Liver (tissue), 9 donors: ENCODE results near the gene AMT. TPM values are rescaled to one million over a fixed set of nuclear protein-coding genes. Genes with fewer than 3 reads are reported as not detected.
A peak's percentile ranks its signal among the peaks of the same experiment; 100 is the strongest.

Source experiments
- DNase-seq: peaks from one replicate; pipeline ENCODE4 v3.0.0-alpha.2; 2017; ENCODE audit warnings: low spot score
- H3K27ac ChIP-seq, 2 donors: one replicate each; pipeline ENCODE4 v1.7.0; 2013; ENCODE audit warnings: inconsistent platforms in 2 of 2, low read length in 2 of 2, control low read depth in 1 of 2, low read depth in 1 of 2, mild to moderate bottlenecking in 1 of 2
- H3K27me3 ChIP-seq, 4 donors: one replicate each; pipeline versions ENCODE4 v1.6.1 to v1.7.0; 2013; ENCODE audit warnings: low read length in 3 of 4, inconsistent platforms in 1 of 4, mild to moderate bottlenecking in 1 of 4, moderate library complexity in 1 of 4; ENCODE audit not compliant: control insufficient read depth in 4 of 4, insufficient read depth in 4 of 4
- H3K36me3 ChIP-seq, 4 donors: one replicate each; pipeline versions ENCODE4 v1.6.1 to v1.7.0; 2013; ENCODE audit warnings: low read length in 3 of 4, mild to moderate bottlenecking in 3 of 4, low read depth in 1 of 4, moderate library complexity in 1 of 4; ENCODE audit not compliant: control insufficient read depth in 4 of 4, insufficient read depth in 3 of 4
- H3K4me1 ChIP-seq, 4 donors: one replicate each; pipeline versions ENCODE4 v1.6.1 to v1.7.0; 2013; ENCODE audit warnings: low read length in 3 of 4, mild to moderate bottlenecking in 3 of 4, moderate library complexity in 1 of 4; ENCODE audit not compliant: control insufficient read depth in 4 of 4, insufficient read depth in 4 of 4
- H3K4me3 ChIP-seq, 3 donors: one replicate each; pipeline versions ENCODE4 v1.6.1 to v1.7.0; 2013; ENCODE audit warnings: low read length in 3 of 3, control low read depth in 1 of 3, low read depth in 1 of 3, mild to moderate bottlenecking in 1 of 3
- H3K9ac ChIP-seq, 2 donors: one replicate each; pipeline ENCODE4 v1.7.0; 2013; ENCODE audit warnings: low read length in 2 of 2, mild to moderate bottlenecking in 2 of 2, moderate library complexity in 2 of 2, control low read depth in 1 of 2, low read depth in 1 of 2
- H3K9me3 ChIP-seq, 4 donors: one replicate each; pipeline versions ENCODE4 v1.6.1 to v1.7.0; 2013; ENCODE audit warnings: low read length in 3 of 4; ENCODE audit not compliant: control insufficient read depth in 4 of 4
- EGR1 ChIP-seq, 2 donors: IDR thresholded peaks; 2 replicates each; pipeline ENCODE4 v1.6.1; 2016 to 2018; ENCODE audit warnings: antibody characterized with exemption in 2 of 2, low read depth in 2 of 2
- FOXA1 ChIP-seq: IDR thresholded peaks from 2 replicates; pipeline ENCODE4 v1.6.1; 2016; ENCODE audit warnings: antibody characterized with exemption
- FOXA2 ChIP-seq: IDR thresholded peaks from 2 replicates; pipeline ENCODE4 v1.6.1; 2016; ENCODE audit warnings: antibody characterized with exemption
- HNF4A ChIP-seq, 2 donors: conservative IDR thresholded peaks; 2 replicates each; pipeline ENCODE4 v1.6.1; 2016; ENCODE audit warnings: antibody characterized with exemption in 2 of 2, mild to moderate bottlenecking in 2 of 2
- HNF4G ChIP-seq: IDR thresholded peaks from 2 replicates; pipeline ENCODE4 v1.6.1; 2016; ENCODE audit warnings: antibody characterized with exemption
- JUND ChIP-seq, 2 donors: IDR thresholded peaks; 2 replicates each; pipeline ENCODE4 v1.6.1; 2016; ENCODE audit warnings: antibody characterized with exemption in 2 of 2
- MAX ChIP-seq: IDR thresholded peaks from 2 replicates; pipeline ENCODE4 v1.6.1; 2016; ENCODE audit warnings: antibody characterized with exemption
- NR2F2 ChIP-seq: IDR thresholded peaks from 2 replicates; pipeline ENCODE4 v1.6.1; 2016; ENCODE audit warnings: antibody characterized with exemption
- REST ChIP-seq: IDR thresholded peaks from 2 replicates; pipeline ENCODE4 v1.6.1; 2016; ENCODE audit warnings: antibody characterized with exemption, mild to moderate bottlenecking
- RXRA ChIP-seq, 2 donors: IDR thresholded peaks; 2 replicates each; pipeline ENCODE4 v1.6.1; 2017 to 2018; ENCODE audit warnings: antibody characterized with exemption in 2 of 2, mild to moderate bottlenecking in 1 of 2
- SP1 ChIP-seq: IDR thresholded peaks from 2 replicates; pipeline ENCODE4 v1.6.1; 2018; ENCODE audit warnings: antibody characterized with exemption, mild to moderate bottlenecking
- TAF1 ChIP-seq: conservative IDR thresholded peaks from 2 replicates; pipeline ENCODE4 v1.6.1; 2016; ENCODE audit warnings: antibody characterized with exemption, mild to moderate bottlenecking
- whole genome bisulfite sequencing: extraction: QIAGEN DNeasy Blood & Tissue Kit; methylation state at CpG from one replicate; pipeline ENCODE4 v1.1.7; 2013; 5-methylcytosine and 5-hydroxymethylcytosine counted together
- polyA plus RNA-seq, 2 donors: library from polyadenylated mRNA; stranded (reverse) in 1 of 2; unstranded in 1 of 2; fragments of 200-250 nt in 1 of 2; fragments of >200 nt in 1 of 2; fragmentation: Nextera tagmentation in 1 of 2; extraction: Ambion mirVana in 1 of 2; gene quantifications; one replicate each; pipeline versions ENCODE4 v1.2.1 to v1.2.3, GENCODE V29; 2013 to 2015
- total RNA-seq, 2 donors: library from RNA; depleted of rRNA; stranded (reverse); fragments of >200 nt; gene quantifications; one replicate each; pipeline ENCODE4 v1.2.3, GENCODE V29; 2014
- TF ChIP-seq, protein P1 (sequence below): fragments of 150-350 bp; IDR thresholded peaks from 2 replicates; pipeline ENCODE4 v1.5.1; 2017; ENCODE audit warnings: improper control_type of control experiment, low read depth, low read length; ENCODE audit not compliant: missing input control
- TF ChIP-seq, protein P2 (sequence below): IDR thresholded peaks from 2 replicates; pipeline ENCODE4 v1.6.1; 2016; ENCODE audit warnings: antibody characterized with exemption
- donor health status: healthy.
- donor health status: healthy.
- donor health status: healthy.
- donor health status: healthy.
- donor health status: healthy.

The AMT gene
- total and polyA plus RNA-seq, 4 donors = 15.6 to 28.7 (median 25.5) TPM

DNA sequence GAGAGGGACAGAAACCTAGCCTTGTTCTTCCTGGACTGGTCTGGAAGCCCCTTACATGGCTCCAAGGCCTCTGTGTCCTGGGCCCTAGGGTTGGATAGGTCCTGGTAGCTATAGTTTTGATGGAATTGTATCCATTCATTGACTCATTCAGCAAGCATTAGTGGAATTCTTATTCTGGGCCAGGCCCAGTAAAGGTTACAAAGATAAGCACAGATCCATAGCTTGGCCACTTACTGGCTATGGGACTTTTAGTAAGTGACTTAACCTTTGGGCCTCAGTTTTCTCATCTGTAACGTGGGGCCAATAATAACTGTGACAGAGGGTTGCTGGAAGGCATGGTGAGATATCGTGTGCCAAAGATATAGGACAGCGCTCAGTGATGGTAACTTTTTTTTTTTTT is 34.2 kb upstream of the AMT start:
- Histone ChIP-seq H3K27me3 (no peaks in the 10 kb centered on the region), H3K4me3 (no peak overlapping the region), H3K4me1 (no peaks in the 10 kb centered on the region), H3K9me3 (no peaks in the 10 kb centered on the region), H3K9ac (no peak overlapping the region), H3K36me3 (no peaks in the 10 kb centered on the region), H3K27ac (no peak overlapping the region)
- 89% methylated on average over 3 of the region's 3 CpGs for WGBS
- no peak for DNase-seq
- TF ChIP-seq FOXA2 (no peak), RXRA (IDR thresholded peaks at IDR 0.05) (no peak), NR2F2 (no peak), REST (no peak), MAX (no peak), TAF1 (no peak), EGR1 (IDR thresholded peaks at IDR 0.05; ENCODE audit: low read depth in 2 of 2) (no peak), HNF4G (no peak), HNF4A (conservative IDR thresholded peaks at IDR 0.05) (no peak), JUND (IDR thresholded peaks at IDR 0.05) (no peak), FOXA1 (no peak)
- TF ChIP-seq, protein P1, sequence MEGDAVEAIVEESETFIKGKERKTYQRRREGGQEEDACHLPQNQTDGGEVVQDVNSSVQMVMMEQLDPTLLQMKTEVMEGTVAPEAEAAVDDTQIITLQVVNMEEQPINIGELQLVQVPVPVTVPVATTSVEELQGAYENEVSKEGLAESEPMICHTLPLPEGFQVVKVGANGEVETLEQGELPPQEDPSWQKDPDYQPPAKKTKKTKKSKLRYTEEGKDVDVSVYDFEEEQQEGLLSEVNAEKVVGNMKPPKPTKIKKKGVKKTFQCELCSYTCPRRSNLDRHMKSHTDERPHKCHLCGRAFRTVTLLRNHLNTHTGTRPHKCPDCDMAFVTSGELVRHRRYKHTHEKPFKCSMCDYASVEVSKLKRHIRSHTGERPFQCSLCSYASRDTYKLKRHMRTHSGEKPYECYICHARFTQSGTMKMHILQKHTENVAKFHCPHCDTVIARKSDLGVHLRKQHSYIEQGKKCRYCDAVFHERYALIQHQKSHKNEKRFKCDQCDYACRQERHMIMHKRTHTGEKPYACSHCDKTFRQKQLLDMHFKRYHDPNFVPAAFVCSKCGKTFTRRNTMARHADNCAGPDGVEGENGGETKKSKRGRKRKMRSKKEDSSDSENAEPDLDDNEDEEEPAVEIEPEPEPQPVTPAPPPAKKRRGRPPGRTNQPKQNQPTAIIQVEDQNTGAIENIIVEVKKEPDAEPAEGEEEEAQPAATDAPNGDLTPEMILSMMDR = no peak
- TF ChIP-seq, protein P2, sequence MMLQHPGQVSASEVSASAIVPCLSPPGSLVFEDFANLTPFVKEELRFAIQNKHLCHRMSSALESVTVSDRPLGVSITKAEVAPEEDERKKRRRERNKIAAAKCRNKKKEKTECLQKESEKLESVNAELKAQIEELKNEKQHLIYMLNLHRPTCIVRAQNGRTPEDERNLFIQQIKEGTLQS = no peak

DNA sequence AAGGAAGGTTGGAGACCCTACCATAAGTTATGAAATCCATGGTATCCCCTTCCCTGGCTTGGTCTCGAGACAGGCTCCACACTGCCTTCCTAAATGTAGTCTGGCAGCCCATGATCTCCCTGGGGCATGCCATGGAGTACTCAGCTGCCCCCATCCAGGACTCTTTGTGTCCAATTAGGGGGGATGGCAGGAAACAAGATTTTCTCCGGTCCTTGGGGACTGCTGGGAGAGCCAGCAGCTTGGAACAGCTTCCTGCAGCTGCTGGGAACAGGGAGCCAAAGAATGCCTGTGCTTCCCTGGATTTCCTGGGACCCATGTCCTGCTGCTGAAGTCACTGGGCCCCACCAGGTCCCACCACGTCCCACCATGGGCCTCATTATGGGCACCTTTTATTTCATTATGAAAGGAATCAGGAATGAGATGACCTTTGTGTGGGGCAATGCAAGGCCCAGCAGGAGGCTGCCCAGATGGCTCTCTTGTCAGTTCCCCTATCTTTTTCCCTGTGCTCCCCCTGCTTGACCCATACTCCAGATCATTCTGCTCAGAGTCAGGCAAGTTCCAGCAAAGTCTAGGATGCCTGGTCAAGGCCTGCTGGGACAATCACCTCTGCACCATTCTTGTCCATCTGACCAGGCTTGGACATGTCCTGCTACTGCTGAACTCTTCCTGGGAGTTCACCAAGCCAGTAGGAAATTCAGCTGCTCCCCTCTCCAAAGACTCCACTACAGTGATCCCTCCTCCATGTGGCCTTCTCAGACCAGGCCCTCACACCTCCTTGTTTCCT is 32.8 kb upstream of the AMT start:
- 80% methylated on average over 3 of the region's 3 CpGs for WGBS
- Histone ChIP-seq H3K27ac (no peak overlapping the region), H3K27me3 (no peaks in the 10 kb centered on the region), H3K4me1 (no peaks in the 10 kb centered on the region), H3K36me3 (no peaks in the 10 kb centered on the region), H3K4me3 (no peak overlapping the region), H3K9me3 (no peaks in the 10 kb centered on the region), H3K9ac (no peak overlapping the region)
- DNase-seq = no peak
- peak; percentile 26 for TF ChIP-seq SP1
- TF ChIP-seq TAF1 = no peak
- TF ChIP-seq RXRA (IDR thresholded peaks at IDR 0.05) = peak; percentile 79 to 86
- TF ChIP-seq, protein P1 = no peak
